Eye (tissue), 1 donor: Measurements from ENCODE around the gene EEF1A2.
"Not testable (repeated sequence)": the region's sequence is repeated elsewhere in the genome, so short reads cannot be mapped to it uniquely, and the experiment has no call there.

ENCODE experiments used
- DNase-seq: peaks from one replicate; pipeline ENCODE4 v3.0.0-alpha.2; 2015

The EEF1A2 gene

GRCh38 chr20:63484236-63484635 is 14.6 kb downstream of the EEF1A2 start:
- no peak for DNase-seq

- DNase-seq, result no peak
Observed at GRCh38 chr20:63483834-63484233, 15.0 kb downstream of the EEF1A2 start.

- no peak for DNase-seq
Observed at GRCh38 chr20:63482021-63482587, 16.8 kb downstream of the EEF1A2 start.

GRCh38 chr20:63481503-63481902 is 17.4 kb downstream of the EEF1A2 start:
- DNase-seq, result no peak

- not testable (repeated sequence) for DNase-seq
Observed at GRCh38 chr20:63479695-63480419, 19.0 kb downstream of the EEF1A2 start.

GRCh38 chr20:63478346-63479302 is 20.3 kb downstream of the EEF1A2 start:
- no peak for DNase-seq

- DNase-seq, result no peak
Observed at GRCh38 chr20:63477944-63478343, 20.9 kb downstream of the EEF1A2 start.

GRCh38 chr20:63477061-63477616 is 21.7 kb downstream of the EEF1A2 start:
- DNase-seq, result no peak

GRCh38 chr20:63475209-63475608 is 23.7 kb downstream of the EEF1A2 start:
- peak; percentile 78 for DNase-seq

- no peak for DNase-seq
Observed at GRCh38 chr20:63473555-63474449, 25.1 kb downstream of the EEF1A2 start.

- no peak for DNase-seq
Observed at GRCh38 chr20:63472862-63473390, 26.0 kb downstream of the EEF1A2 start.

- peak; percentile 79 for DNase-seq
Observed at GRCh38 chr20:63471981-63472831, 26.7 kb downstream of the EEF1A2 start, which contains the start of gene KCNQ2. TSS of gene KCNQ2 (minus strand) at chr20:63472655. CDS start at chr20:63472463, 192 bp downstream.

GRCh38 chr20:63471717-63471980 is 27.2 kb downstream of the EEF1A2 start:
- DNase-seq, result no peak

GRCh38 chr20:63471002-63471716 is 27.7 kb downstream of the EEF1A2 start:
- no peak for DNase-seq

GRCh38 chr20:63470410-63470809 is 28.5 kb downstream of the EEF1A2 start:
- DNase-seq, result no peak

- DNase-seq, result no peak
Observed at GRCh38 chr20:63469713-63470101, 29.2 kb downstream of the EEF1A2 start.

GRCh38 chr20:63469019-63469712 is 29.7 kb downstream of the EEF1A2 start:
- no peak for DNase-seq

GRCh38 chr20:63468421-63468820 is 30.5 kb downstream of the EEF1A2 start:
- no peak for DNase-seq

GRCh38 chr20:63467294-63468083 is 31.4 kb downstream of the EEF1A2 start:
- no peak for DNase-seq
